ENCODE results near the gene CPNE9. TPM values are rescaled to one million over a fixed set of nuclear protein-coding genes. Genes with fewer than 3 reads are reported as not detected.

CPNE9 gene
- total and polyA plus RNA-seq, 2 of the 13 experiments (the other 11 are each of a cell fraction or from before 2014, with no cell fraction given): 0.20 TPM; not detected in 1

DNA sequence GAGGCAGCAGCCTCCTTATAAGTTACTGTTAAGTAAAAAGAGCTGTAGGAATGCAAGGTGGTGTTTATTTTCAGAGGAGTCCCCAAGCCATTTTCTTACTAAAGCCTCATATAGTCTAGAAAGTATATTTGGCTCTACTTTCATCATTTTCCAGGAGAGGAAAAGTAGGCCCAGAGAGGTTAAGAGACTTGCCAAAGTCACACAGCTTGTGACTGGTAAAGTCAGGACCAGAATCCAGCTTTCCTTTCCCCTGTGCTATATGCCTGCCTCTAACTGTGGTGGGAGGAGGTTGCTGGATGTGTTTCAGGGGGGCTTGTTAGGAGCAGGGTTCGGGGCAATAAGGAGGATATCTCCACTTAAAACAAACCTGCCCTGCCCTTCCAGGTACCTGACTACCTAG, 38.9 kb downstream of the CPNE9 start:
- H3K4me2 ChIP-seq (ENCODE audit: low read depth, low read length): no peak overlapping the region
- H3K27me3 ChIP-seq (ENCODE audit: control insufficient read depth in 1 of 2, insufficient read depth in 2 of 2, low read length in 2 of 2): no peaks in the 10 kb centered on the region
- in situ Hi-C loops (cut with HindIII; ENCODE audit: extremely low pct_ligation_motif_present, low pct_unique_long_range_greater_than_20kb) (no loop called here), intact Hi-C loops (cut with micrococcal nuclease; ENCODE audit: unreplicated experiment) (no loop called here)
- POLR2A ChIA-PET: no interaction called here
- H3K4me3 ChIP-seq (replicated peaks in 1 of 3; ENCODE audit: insufficient read depth in 1 of 3, low read depth in 2 of 3, low read length in 3 of 3): no peak overlapping the region
- peaks cover 52 to 97% of the 10 kb centered on the region in 2 experiments for H3K36me3 ChIP-seq (replicated peaks in 1 of 2; ENCODE audit: control insufficient read depth in 1 of 2, insufficient read depth in 2 of 2, low read length in 2 of 2)
- H3K9ac ChIP-seq (ENCODE audit: insufficient read depth, low read depth, low read length): no peak overlapping the region
- H3K79me2 ChIP-seq (ENCODE audit: insufficient read depth, low read length): no peaks in the 10 kb centered on the region
- 100% methylated on average over 1 of the region's 1 CpG for WGBS (ENCODE audit: low lambda C conversion rate)
- FAIRE-seq (no peak), ATAC-seq (no peak), DNase-seq (ENCODE audit: low spot score) (no peak)
- BruUV-seq (replicated peaks): no TSS peak
- no peak overlapping the region for H3K27ac ChIP-seq (ENCODE audit: extremely low read length, insufficient read depth, low read length)
- H2AFZ ChIP-seq (ENCODE audit: low read length): no peak overlapping the region
- H4K20me1 ChIP-seq (ENCODE audit: insufficient read depth, low read length): no peaks in the 10 kb centered on the region
- CTCF ChIA-PET (ENCODE audit: low intra/inter-chr PET ratio, low total read pairs): no interaction called here
- no peaks in the 10 kb centered on the region for H3K4me1 ChIP-seq (ENCODE audit: insufficient read depth, low read length)
- no peaks in the 10 kb centered on the region for H3K9me3 ChIP-seq (ENCODE audit: low read length)
- TF ChIP-seq ZNF768 (CRISPR knock-in tag; IDR thresholded peaks at IDR 0.05): peak; percentile 45; the same call in 1 of the 2 replicates
- TF ChIP-seq, protein P1, sequence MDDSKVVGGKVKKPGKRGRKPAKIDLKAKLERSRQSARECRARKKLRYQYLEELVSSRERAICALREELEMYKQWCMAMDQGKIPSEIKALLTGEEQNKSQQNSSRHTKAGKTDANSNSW (CRISPR knock-in tag; IDR thresholded peaks at IDR 0.05; ENCODE audit: borderline replicate concordance): no peak

GRCh38 chr3:9743548-9743947, 39.9 kb downstream of the CPNE9 start:
- H3K4me2 ChIP-seq (ENCODE audit: low read depth, low read length): no peak overlapping the region
- DNase-seq (ENCODE audit: low spot score) (no peak), ATAC-seq (no peak), FAIRE-seq (no peak)
- no peak overlapping the region for H3K27ac ChIP-seq (ENCODE audit: extremely low read length, insufficient read depth, low read length)
- no peaks in the 10 kb centered on the region for H3K27me3 ChIP-seq (ENCODE audit: control insufficient read depth in 1 of 2, insufficient read depth in 2 of 2, low read length in 2 of 2)
- intact Hi-C loops (cut with micrococcal nuclease; ENCODE audit: unreplicated experiment): no loop called here
- H3K36me3 ChIP-seq (replicated peaks in 1 of 2; ENCODE audit: control insufficient read depth in 1 of 2, insufficient read depth in 2 of 2, low read length in 2 of 2): peaks cover 52 to 87% of the 10 kb centered on the region in 2 experiments
- no peak overlapping the region for H2AFZ ChIP-seq (ENCODE audit: low read length)
- 99% methylated on average over 18 of the region's 18 CpGs for WGBS (ENCODE audit: low lambda C conversion rate)
- no peaks in the 10 kb centered on the region for H3K79me2 ChIP-seq (ENCODE audit: insufficient read depth, low read length)
- TF ChIP-seq ONECUT2 (CRISPR knock-in tag; IDR thresholded peaks at IDR 0.05) (no peak), TFAP4 (IDR thresholded peaks at IDR 0.05; ENCODE audit: borderline replicate concordance, low read depth) (no peak), HOMEZ (CRISPR knock-in tag; IDR thresholded peaks at IDR 0.05; ENCODE audit: low read depth) (no peak), HDAC6 (IDR thresholded peaks at IDR 0.05; ENCODE audit: low read depth, low read length) (no peak), ARID2 (CRISPR knock-in tag; IDR thresholded peaks at IDR 0.05; ENCODE audit: borderline replicate concordance) (no peak), PRMT3 (CRISPR knock-in tag; IDR thresholded peaks at IDR 0.05; ENCODE audit: borderline replicate concordance, low read depth) (no peak), ZNF83 (CRISPR knock-in tag; IDR thresholded peaks at IDR 0.05; ENCODE audit: borderline replicate concordance) (no peak), ZNF546 (CRISPR knock-in tag; conservative IDR thresholded peaks at IDR 0.05) (no peak), ZNF670 (CRISPR knock-in tag; IDR thresholded peaks at IDR 0.05; ENCODE audit: borderline replicate concordance) (no peak), ZNF484 (CRISPR knock-in tag; IDR thresholded peaks at IDR 0.05; ENCODE audit: borderline replicate concordance, low read depth) (no peak), RFXAP (CRISPR knock-in tag; IDR thresholded peaks at IDR 0.05; ENCODE audit: borderline replicate concordance) (no peak), ZNF17 (CRISPR knock-in tag; IDR thresholded peaks at IDR 0.05) (no peak), KLF11 (CRISPR knock-in tag; IDR thresholded peaks at IDR 0.05) (no peak)
- TF ChIP-seq, protein P2, sequence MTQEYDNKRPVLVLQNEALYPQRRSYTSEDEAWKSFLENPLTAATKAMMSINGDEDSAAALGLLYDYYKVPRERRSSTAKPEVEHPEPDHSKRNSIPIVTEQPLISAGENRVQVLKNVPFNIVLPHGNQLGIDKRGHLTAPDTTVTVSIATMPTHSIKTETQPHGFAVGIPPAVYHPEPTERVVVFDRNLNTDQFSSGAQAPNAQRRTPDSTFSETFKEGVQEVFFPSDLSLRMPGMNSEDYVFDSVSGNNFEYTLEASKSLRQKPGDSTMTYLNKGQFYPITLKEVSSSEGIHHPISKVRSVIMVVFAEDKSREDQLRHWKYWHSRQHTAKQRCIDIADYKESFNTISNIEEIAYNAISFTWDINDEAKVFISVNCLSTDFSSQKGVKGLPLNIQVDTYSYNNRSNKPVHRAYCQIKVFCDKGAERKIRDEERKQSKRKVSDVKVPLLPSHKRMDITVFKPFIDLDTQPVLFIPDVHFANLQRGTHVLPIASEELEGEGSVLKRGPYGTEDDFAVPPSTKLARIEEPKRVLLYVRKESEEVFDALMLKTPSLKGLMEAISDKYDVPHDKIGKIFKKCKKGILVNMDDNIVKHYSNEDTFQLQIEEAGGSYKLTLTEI (CRISPR knock-in tag; conservative IDR thresholded peaks at IDR 0.05): no peak
- in situ Hi-C loops (cut with HindIII; ENCODE audit: extremely low pct_ligation_motif_present, low pct_unique_long_range_greater_than_20kb): no loop called here
- POLR2A ChIA-PET: no interaction called here
- no peaks in the 10 kb centered on the region for H3K9me3 ChIP-seq (ENCODE audit: low read length)
- CTCF ChIA-PET (ENCODE audit: low intra/inter-chr PET ratio, low total read pairs): no interaction called here
- no peak overlapping the region for H3K9ac ChIP-seq (ENCODE audit: insufficient read depth, low read depth, low read length)
- H3K4me3 ChIP-seq (replicated peaks in 1 of 3; ENCODE audit: insufficient read depth in 1 of 3, low read depth in 2 of 3, low read length in 3 of 3): no peak overlapping the region
- H3K4me1 ChIP-seq (ENCODE audit: insufficient read depth, low read length): no peaks in the 10 kb centered on the region
- H4K20me1 ChIP-seq (ENCODE audit: insufficient read depth, low read length): no peaks in the 10 kb centered on the region
- no TSS peak for BruUV-seq (replicated peaks)

All from HepG2 (cell line).